Caco-2 (cell line): Measurements from ENCODE around the gene FRMD8. TPM values are rescaled to one million over a fixed set of nuclear protein-coding genes. Genes with fewer than 3 reads are reported as not detected.

Source experiments
- BruUV-seq: library from RNA; stranded (reverse); fragments of 400-500 nt; replicated peaks from 2 replicates; lab custom pipeline; 2021; lab: Mats Ljungman, UMichigan
- CTCF ChIA-PET: fragments of 300-600 bp; sonication (Branson Sonifier 250); formaldehyde crosslinking; loops from one replicate; lab custom pipeline; 2022; ENCODE audit warnings: antibody characterized with exemption; lab: Charles Lee
- POLR2A ChIA-PET: fragments of 300-600 bp; sonication (Branson Sonifier 250); formaldehyde crosslinking; loops from one replicate; lab custom pipeline; 2022; ENCODE audit warnings: antibody characterized with exemption; lab: Charles Lee
- DNase-seq, 2 experiments: peaks; one replicate each; pipeline versions ENCODE4 v3.0.0 to v3.0.0-alpha.2; 2020 to 2022
- H3K27me3 ChIP-seq: replicated peaks from 2 replicates; pipeline ENCODE4 v1.6.0; 2011; ENCODE audit warnings: low read length; ENCODE audit not compliant: control insufficient read depth, insufficient read depth
- H3K36me3 ChIP-seq: 2 replicates; pipeline ENCODE4 v1.5.1; 2011; ENCODE audit warnings: low read length; ENCODE audit not compliant: control insufficient read depth, insufficient read depth
- H3K4me1 ChIP-seq: fragments of 250-450 bp; sonication (Bioruptor Pico); 2 replicates; pipeline ENCODE4 v1.5.1; 2020; ENCODE audit warnings: mild to moderate bottlenecking
- H3K4me3 ChIP-seq: 2 replicates; pipeline ENCODE4 v1.5.1; 2011; ENCODE audit warnings: low read depth, mild to moderate bottlenecking, control low read depth, low read length
- H3K9me3 ChIP-seq: fragments of 250-450 bp; sonication (Bioruptor Pico); 2 replicates; pipeline ENCODE4 v1.5.1; 2020; ENCODE audit warnings: mild to moderate bottlenecking, moderate library complexity
- H3K27ac Mint-ChIP-seq: one replicate; pipeline ENCODE4 v1.8.0; 2022; ENCODE audit warnings: mixed read lengths; ENCODE audit not compliant: unreplicated experiment
- H3K27me3 Mint-ChIP-seq: one replicate; pipeline ENCODE4 v1.8.0; 2022; ENCODE audit warnings: mixed read lengths; ENCODE audit not compliant: insufficient read depth, unreplicated experiment
- H3K36me3 Mint-ChIP-seq: one replicate; pipeline ENCODE4 v1.8.0; 2022; ENCODE audit warnings: mild to moderate bottlenecking, mixed read lengths; ENCODE audit not compliant: insufficient read depth, unreplicated experiment
- H3K4me1 Mint-ChIP-seq: one replicate; pipeline ENCODE4 v1.8.0; 2022; ENCODE audit warnings: low read depth, mixed read lengths; ENCODE audit not compliant: unreplicated experiment
- H3K4me3 Mint-ChIP-seq: one replicate; pipeline ENCODE4 v1.8.0; 2022; ENCODE audit warnings: mild to moderate bottlenecking, moderate library complexity, mixed read lengths; ENCODE audit not compliant: unreplicated experiment
- H3K9me3 Mint-ChIP-seq: one replicate; pipeline ENCODE4 v1.8.0; 2022; ENCODE audit warnings: mixed read lengths; ENCODE audit not compliant: unreplicated experiment
- CTCF ChIP-seq, 2 experiments: fragments of 200-600 bp in 1 of 2; IDR thresholded peaks; 1 replicate in 1 of 2; 2 replicates in 1 of 2; pipeline versions ENCODE4 v1.5.1 to v1.8.0; 2011 to 2022; ENCODE audit warnings: antibody characterized with exemption in 1 of 2, control low read depth in 1 of 2, inconsistent platforms in 1 of 2, low read depth in 1 of 2, low read length in 1 of 2, mild to moderate bottlenecking in 1 of 2, moderate library complexity in 1 of 2; ENCODE audit not compliant: insufficient read depth in 1 of 2, severe bottlenecking in 1 of 2, unreplicated experiment in 1 of 2
- intact Hi-C: fragments of 100-400 bp; cut with micrococcal nuclease; formaldehyde crosslinking; loops from one replicate; pipeline ENCODE4 v1.10.0; 2022; ENCODE audit not compliant: unreplicated experiment
- total RNA-seq: library from RNA; stranded (reverse); gene quantifications from 2 replicates; pipeline ENCODE4 v1.2.3, GENCODE V29; 2022

FRMD8 gene
- total RNA-seq, 1 experiment from 2014 or later: 38.2 TPM

- TF ChIP-seq CTCF (IDR thresholded peaks at IDR 0.05; ENCODE audit: insufficient read depth in 1 of 2, low read depth in 1 of 2, low read length in 1 of 2, severe bottlenecking in 1 of 2, unreplicated experiment in 1 of 2): no peak
- Mint-ChIP-seq H3K27ac (peak overlapping the region; percentile 87), H3K36me3 (peaks cover 61% of the 10 kb centered on the region), H3K4me1 (peaks cover 37% of the 10 kb centered on the region), H3K9me3 (no peaks in the 10 kb centered on the region), H3K27me3 (no peaks in the 10 kb centered on the region), H3K4me3 (peak overlapping the region; percentile 94)
- ChIA-PET POLR2A (no interaction called here), CTCF (interaction anchor here (0.6 to 1.6 kb wide), 7 partner anchors 14 to 136 kb away, joined by 3 to 8 read pairs (median 5); partner anchors contain the start of genes CDC42EP2 and DPF2)
- intact Hi-C loops: no loop called here
- Histone ChIP-seq H3K9me3 (no peaks in the 10 kb centered on the region), H3K4me1 (peaks cover 26% of the 10 kb centered on the region), H3K27me3 (no peaks in the 10 kb centered on the region), H3K4me3 (no peak overlapping the region), H3K36me3 (peaks cover 3% of the 10 kb centered on the region)
- no peak for DNase-seq
- BruUV-seq: TSS peak; percentile 32
These were observed 33.1 kb upstream of the FRMD8 start for GRCh38 chr11:65353376-65353775.

DNA sequence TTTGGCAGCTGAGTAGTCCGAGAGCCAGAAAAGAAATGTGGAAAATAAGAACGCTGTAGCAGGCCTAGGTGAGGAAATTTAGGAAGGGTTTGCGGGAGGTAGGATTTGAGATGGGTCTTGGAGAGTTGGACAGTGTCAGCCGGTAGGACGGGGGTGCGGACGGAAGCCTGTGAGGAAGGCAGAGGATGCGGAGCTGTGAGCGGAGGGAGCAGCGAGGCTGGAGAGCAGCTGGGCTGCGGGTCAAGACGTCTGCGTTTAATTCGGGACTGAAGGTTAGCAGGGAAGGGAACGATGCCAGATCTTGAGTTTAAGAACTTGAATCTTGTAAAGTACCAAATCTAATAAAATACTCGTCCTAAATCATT, 32.6 kb upstream of the FRMD8 start:
- POLR2A ChIA-PET: interaction anchor here (0.5 kb wide), 1 partner anchor 40 kb away, joined by 3 read pairs; no protein-coding TSS in a partner anchor
- no TSS peak for BruUV-seq
- Mint-ChIP-seq H3K36me3 (peaks cover 56% of the 10 kb centered on the region), H3K4me3 (peak overlapping the region; percentile 94), H3K27ac (peak overlapping the region; percentile 87), H3K9me3 (no peaks in the 10 kb centered on the region), H3K27me3 (no peaks in the 10 kb centered on the region), H3K4me1 (peaks cover 38% of the 10 kb centered on the region)
- CTCF ChIA-PET: interaction anchor here (0.6 to 1.6 kb wide), 6 partner anchors 13 to 283 kb away, joined by 3 to 8 read pairs (median 4); partner anchors contain the start of gene DPF2
- peaks cover 28% of the 10 kb centered on the region for H3K4me1 ChIP-seq
- H3K36me3 ChIP-seq: peaks cover 1% of the 10 kb centered on the region
- H3K9me3 ChIP-seq: no peaks in the 10 kb centered on the region
- intact Hi-C loops: loop anchor here (1.0 kb wide), 1 partner anchor 21 kb away; the partner anchor contains the start of gene DPF2
- H3K27me3 ChIP-seq: no peaks in the 10 kb centered on the region
- no peak for DNase-seq
- H3K4me3 ChIP-seq: peak overlapping the region; percentile 55
- TF ChIP-seq CTCF (IDR thresholded peaks at IDR 0.05; ENCODE audit: insufficient read depth in 1 of 2, low read depth in 1 of 2, low read length in 1 of 2, severe bottlenecking in 1 of 2, unreplicated experiment in 1 of 2): no peak

DNA sequence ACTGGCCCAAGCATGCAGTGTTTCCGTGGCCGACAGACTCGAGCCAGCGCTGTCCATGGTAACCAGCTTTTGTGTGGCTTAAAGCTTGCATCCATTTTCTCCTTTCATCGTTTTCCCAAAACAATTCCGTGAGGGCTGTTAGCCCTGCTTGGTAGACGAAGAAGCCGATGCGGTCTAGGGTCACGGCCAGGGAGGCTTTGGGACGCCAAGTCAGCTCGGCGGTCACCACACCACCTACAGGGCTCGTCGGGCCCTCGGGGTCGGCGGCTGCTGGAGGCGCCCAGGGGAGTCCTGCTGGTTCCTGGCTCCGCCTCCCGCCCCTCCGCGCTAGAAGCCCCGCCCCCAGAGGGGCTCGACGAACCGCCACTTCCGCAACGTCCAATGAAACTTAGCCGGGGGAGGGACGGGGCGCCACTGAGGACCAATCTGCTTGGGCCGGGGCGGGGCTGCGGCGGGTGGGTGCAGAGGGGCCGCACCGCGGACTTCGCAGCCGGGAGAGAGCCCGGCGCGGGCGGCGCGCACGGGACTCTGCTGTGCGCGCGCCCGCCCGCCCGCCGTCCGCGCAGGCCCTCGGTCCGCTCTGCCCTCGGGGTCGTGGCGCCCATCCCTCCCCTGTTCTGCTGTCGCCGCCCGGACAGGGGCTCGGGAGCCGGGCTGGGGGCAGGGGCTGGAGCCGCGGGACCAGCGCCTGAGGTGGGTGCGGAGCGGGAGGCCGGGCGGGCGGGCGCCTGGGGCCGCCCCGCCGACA, 32.0 kb upstream of the FRMD8 start, which contains the start of gene TIGD3:
Gene TIGD3, plus strand, starts transcription at position 487 of the 748 bp plus-strand sequence. CDS start 1,058 bp downstream, outside the sequence.
- Mint-ChIP-seq H3K36me3 (peaks cover 50% of the 10 kb centered on the region), H3K4me3 (peak within 1 kb of the TSS; percentile 94), H3K27ac (peak within 1 kb of the TSS; percentile 87), H3K4me1 (peaks cover 38% of the 10 kb centered on the region), H3K27me3 (no peaks in the 10 kb centered on the region), H3K9me3 (no peaks in the 10 kb centered on the region)
- H3K27me3 ChIP-seq: no peaks in the 10 kb centered on the region
- no TSS peak for BruUV-seq
- ChIA-PET CTCF (interaction anchor here (0.5 to 1.6 kb wide), 7 partner anchors 12 to 284 kb away, joined by 3 to 8 read pairs (median 4); partner anchors contain the start of gene DPF2), POLR2A (interaction anchor here (0.5 kb wide), 1 partner anchor 40 kb away, joined by 3 read pairs; no protein-coding TSS in a partner anchor)
- H3K36me3 ChIP-seq: peaks cover 1% of the 10 kb centered on the region
- DNase-seq: peak; percentile 98 to 99
- peak within 1 kb of the TSS; percentile 62 for H3K4me3 ChIP-seq
- no peak for TF ChIP-seq CTCF (IDR thresholded peaks at IDR 0.05; ENCODE audit: insufficient read depth in 1 of 2, low read depth in 1 of 2, low read length in 1 of 2, severe bottlenecking in 1 of 2, unreplicated experiment in 1 of 2)
- H3K9me3 ChIP-seq: no peaks in the 10 kb centered on the region
- intact Hi-C loops: loop anchor here (1.0 kb wide), 1 partner anchor 21 kb away; the partner anchor contains the start of gene DPF2
- H3K4me1 ChIP-seq: peaks cover 28% of the 10 kb centered on the region
